GM06990 (cell line): ENCODE data around the gene PARP3.

Source experiments
- DNase-seq: peaks from one replicate; pipeline ENCODE4 v3.0.0-alpha.2; 2011; ENCODE audit not compliant: insufficient read length; ENCODE audit errors: extremely low read depth
- H3K27me3 ChIP-seq: replicated peaks from 2 replicates; pipeline ENCODE4 v1.6.0; 2011; ENCODE audit warnings: low read length; ENCODE audit not compliant: control insufficient read depth, insufficient read depth
- H3K36me3 ChIP-seq: 2 replicates; pipeline ENCODE4 v1.5.1; 2011; ENCODE audit warnings: low read length; ENCODE audit not compliant: control insufficient read depth, insufficient read depth
- H3K4me3 ChIP-seq: replicated peaks from 2 replicates; pipeline ENCODE4 v1.5.1; 2011; ENCODE audit warnings: low read depth, mild to moderate bottlenecking, control low read depth, low read length
- TF ChIP-seq, protein P1 (sequence below): IDR thresholded peaks from 2 replicates; pipeline ENCODE4 v1.5.1; 2011; ENCODE audit warnings: low read length, control low read depth, mild to moderate bottlenecking, inconsistent platforms; ENCODE audit not compliant: insufficient read depth, poor library complexity, severe bottlenecking

The PARP3 gene

DNA sequence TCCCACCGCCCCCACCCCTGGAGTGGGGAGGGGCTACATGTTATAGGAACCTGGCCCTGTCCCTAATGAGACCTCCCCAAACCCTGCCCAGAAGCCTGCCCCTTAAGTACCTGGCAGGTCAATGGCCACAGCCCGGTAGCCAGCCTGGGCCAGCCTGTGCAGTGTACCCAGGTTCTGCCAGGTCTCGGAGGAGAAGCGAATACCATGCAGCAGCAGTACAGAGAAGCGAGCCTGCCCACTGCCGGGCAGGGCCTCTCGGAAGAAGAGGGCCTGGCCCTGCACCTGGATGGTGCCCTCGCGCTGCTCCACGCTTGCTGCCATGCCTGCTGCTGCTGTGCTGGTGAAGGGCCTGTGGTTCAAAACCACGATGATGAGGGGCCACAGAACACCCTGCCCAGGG, 29.2 kb downstream of the PARP3 start:
- TF ChIP-seq, protein P1, sequence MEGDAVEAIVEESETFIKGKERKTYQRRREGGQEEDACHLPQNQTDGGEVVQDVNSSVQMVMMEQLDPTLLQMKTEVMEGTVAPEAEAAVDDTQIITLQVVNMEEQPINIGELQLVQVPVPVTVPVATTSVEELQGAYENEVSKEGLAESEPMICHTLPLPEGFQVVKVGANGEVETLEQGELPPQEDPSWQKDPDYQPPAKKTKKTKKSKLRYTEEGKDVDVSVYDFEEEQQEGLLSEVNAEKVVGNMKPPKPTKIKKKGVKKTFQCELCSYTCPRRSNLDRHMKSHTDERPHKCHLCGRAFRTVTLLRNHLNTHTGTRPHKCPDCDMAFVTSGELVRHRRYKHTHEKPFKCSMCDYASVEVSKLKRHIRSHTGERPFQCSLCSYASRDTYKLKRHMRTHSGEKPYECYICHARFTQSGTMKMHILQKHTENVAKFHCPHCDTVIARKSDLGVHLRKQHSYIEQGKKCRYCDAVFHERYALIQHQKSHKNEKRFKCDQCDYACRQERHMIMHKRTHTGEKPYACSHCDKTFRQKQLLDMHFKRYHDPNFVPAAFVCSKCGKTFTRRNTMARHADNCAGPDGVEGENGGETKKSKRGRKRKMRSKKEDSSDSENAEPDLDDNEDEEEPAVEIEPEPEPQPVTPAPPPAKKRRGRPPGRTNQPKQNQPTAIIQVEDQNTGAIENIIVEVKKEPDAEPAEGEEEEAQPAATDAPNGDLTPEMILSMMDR = no peak
- peaks cover 2% of the 10 kb centered on the region; the same call in 1 of the 2 replicates for H3K36me3 ChIP-seq

GRCh38 chr3:51974277-51974962, 32.3 kb downstream of the PARP3 start:
- Histone ChIP-seq H3K4me3 (peak overlapping the region; percentile 97), H3K27me3 (no peaks in the 10 kb centered on the region), H3K36me3 (peaks cover 2% of the 10 kb centered on the region; the same call in 1 of the 2 replicates)
- DNase-seq = no peak
- TF ChIP-seq, protein P1 = no peak

More for the DNA sequence above, 29.2 kb downstream of the PARP3 start:
- Histone ChIP-seq H3K27me3 (no peaks in the 10 kb centered on the region), H3K4me3 (no peak overlapping the region)
- no peak for DNase-seq

GRCh38 chr3:51974963-51975851, 33.0 kb downstream of the PARP3 start, which contains the start of gene ABHD14A:
Gene ABHD14A, plus strand, starts transcription at chr3:51975064. Its CDS starts 72 bp downstream, at chr3:51975136.
- TF ChIP-seq, protein P1 = no peak
- H3K4me3 ChIP-seq = peak within 1 kb of the TSS; percentile 97

DNA sequence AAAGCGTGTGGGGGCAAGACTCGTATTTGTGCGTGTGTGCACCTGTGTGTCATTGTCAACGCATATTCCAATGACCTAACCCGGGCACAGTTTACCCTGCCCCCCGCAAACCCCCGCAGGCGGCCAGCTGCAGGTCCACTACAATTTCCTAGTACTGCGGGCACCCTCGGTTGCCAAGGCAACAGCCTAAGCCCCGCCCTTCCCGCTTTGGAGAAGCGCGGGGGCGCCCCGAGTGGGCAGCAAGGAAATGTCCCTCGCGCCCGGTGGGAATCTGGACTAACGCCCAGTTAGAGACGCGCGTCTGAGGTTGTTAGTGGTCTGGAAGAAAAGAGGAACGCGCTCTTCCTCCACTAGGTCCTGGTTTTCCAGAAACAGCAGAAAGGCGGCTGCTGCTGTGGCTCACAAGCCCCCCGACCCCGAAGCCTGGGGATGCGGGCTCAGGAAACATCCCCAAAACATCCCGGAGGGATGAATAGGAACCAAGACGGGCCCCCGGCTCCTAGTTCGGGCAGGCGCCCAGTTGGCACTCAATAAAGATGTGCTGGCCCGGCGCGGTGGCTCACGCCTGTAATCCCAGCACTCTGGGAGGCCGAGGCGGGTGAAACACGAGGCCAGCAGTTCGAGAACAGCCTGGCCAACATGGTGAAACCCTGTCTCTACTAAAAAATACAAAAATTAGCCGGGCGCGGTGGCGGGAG, 33.8 kb downstream of the PARP3 start:
- H3K36me3 ChIP-seq = no peaks in the 10 kb centered on the region
- H3K27me3 ChIP-seq = no peaks in the 10 kb centered on the region
- peak overlapping the region; percentile 97 for H3K4me3 ChIP-seq
- DNase-seq = peak; percentile 43
- TF ChIP-seq, protein P1 = no peak

More at GRCh38 chr3:51974963-51975851, 33.0 kb downstream of the PARP3 start, which contains the start of gene ABHD14A:
- H3K27me3 ChIP-seq = no peaks in the 10 kb centered on the region
- DNase-seq = peak; percentile 87
- peaks cover 2% of the 10 kb centered on the region; the same call in 1 of the 2 replicates for H3K36me3 ChIP-seq

- no peak for DNase-seq
- TF ChIP-seq, protein P1 = no peak
- Histone ChIP-seq H3K4me3 (no peak overlapping the region), H3K27me3 (no peaks in the 10 kb centered on the region), H3K36me3 (no peaks in the 10 kb centered on the region)
These were observed 35.4 kb downstream of the PARP3 start for GRCh38 chr3:51977446-51978142.
